22Rv1 (cell line): ENCODE measurements around the gene GNAT2.
A peak's percentile ranks its signal among the peaks of the same experiment; 100 is the strongest.
"Not testable (repeated sequence)": the region's sequence is repeated elsewhere in the genome, so short reads cannot be mapped to it uniquely, and the experiment has no call there.

Experiments
- H3K27ac ChIP-seq: fragments of 450-650 bp; 2 replicates; pipeline ENCODE4 v1.5.1; 2017
- CTCF ChIP-seq: fragments of 450-650 bp; IDR thresholded peaks from 2 replicates; pipeline ENCODE4 v1.5.1; 2017; ENCODE audit warnings: mild to moderate bottlenecking
- ZFX ChIP-seq: fragments of 450-650 bp; IDR thresholded peaks from 2 replicates; pipeline ENCODE4 v1.6.1; 2017; ENCODE audit warnings: antibody characterized with exemption, borderline replicate concordance

GNAT2 gene

GRCh38 chr1:109619576-109620400 is at the start of gene GNAT2, which contains the start of gene AMPD2:
TSS of gene GNAT2 (minus strand) at chr1:109619616. CDS start at chr1:109612870, 6,746 bp downstream.
TSS of gene AMPD2 (plus strand) at chr1:109619837. CDS start at chr1:109621176, 1,339 bp downstream.
- peak within 1 kb of the TSS; percentile 84 for H3K27ac ChIP-seq
- no peak for TF ChIP-seq ZFX
- TF ChIP-seq CTCF = no peak

GRCh38 chr1:109668123-109668775 is 48.8 kb upstream of the GNAT2 start:
- no peak overlapping the region for H3K27ac ChIP-seq
- no peak for TF ChIP-seq ZFX
- TF ChIP-seq CTCF = no peak

- H3K27ac ChIP-seq = no peak within 1 kb of the TSS
- TF ChIP-seq ZFX (no peak), CTCF (no peak)
Observed at GRCh38 chr1:109667452-109668122, 48.2 kb upstream of the GNAT2 start, which contains the start of gene GSTM2. TSS of gene GSTM2 (plus strand) at chr1:109668057. CDS start at chr1:109668116, 59 bp downstream.

GRCh38 chr1:109664671-109665070 is 45.3 kb upstream of the GNAT2 start:
- H3K27ac ChIP-seq = no peak overlapping the region
- TF ChIP-seq CTCF (no peak), ZFX (no peak)

GRCh38 chr1:109661391-109661790 is 42.0 kb upstream of the GNAT2 start:
- no peak overlapping the region for H3K27ac ChIP-seq
- TF ChIP-seq ZFX (no peak), CTCF (no peak)

- not testable (repeated sequence) for H3K27ac ChIP-seq
Observed at GRCh38 chr1:109660691-109661026, 41.2 kb upstream of the GNAT2 start.

GRCh38 chr1:109659997-109660690 is 40.7 kb upstream of the GNAT2 start:
- no peak overlapping the region for H3K27ac ChIP-seq
- no peak for TF ChIP-seq ZFX
- TF ChIP-seq CTCF = no peak
